ENCODE results near the gene EHD4. TPM values are rescaled to one million over a fixed set of nuclear protein-coding genes. Genes with fewer than 3 reads are reported as not detected.
A peak's percentile ranks its signal among the peaks of the same experiment; 100 is the strongest.

EHD4 gene
- total and polyA plus RNA-seq, 2 donors (not counting 3 experiments of a cell fraction or from before 2014, with no cell fraction given) = 96.7 to 128 TPM

- dilution Hi-C loops (cut with MboI; ENCODE audit: extremely low pct_ligation_motif_present, low sequenced_read_pairs) (no loop called here), intact Hi-C loops (cut with micrococcal nuclease) (loop anchor here (1.0 kb wide), 4 partner anchors 7 to 35 kb away; partner anchors contain the start of gene EHD4)
- Histone ChIP-seq H3K79me2 (ENCODE audit: control insufficient read depth, insufficient read depth, low read length) (peaks cover 63% of the 10 kb centered on the region), H3K36me3 (ENCODE audit: control insufficient read depth in 2 of 2, extremely low read depth in 1 of 2, insufficient read depth in 2 of 2, low read length in 2 of 2) (peaks cover 7 to 11% of the 10 kb centered on the region in 2 experiments), H2AFZ (ENCODE audit: low read depth, low read length) (no peak overlapping the region), H3K9me3 (replicated peaks; ENCODE audit: control insufficient read depth, insufficient read depth, low read length) (no peaks in the 10 kb centered on the region), H4K20me1 (replicated peaks; ENCODE audit: control insufficient read depth, extremely low read depth, insufficient read depth, low read length) (no peaks in the 10 kb centered on the region), H3K4me3 (replicated peaks in 1 of 3; ENCODE audit: insufficient read depth in 1 of 3, low read depth in 1 of 3, low read length in 3 of 3) (no peak overlapping the region), H3K9me1 (replicated peaks; ENCODE audit: control insufficient read depth, extremely low read depth, insufficient read depth, low read length) (no peaks in the 10 kb centered on the region), H3K4me1 (ENCODE audit: control insufficient read depth, extremely low read depth, insufficient read depth, low read length) (peaks cover 96% of the 10 kb centered on the region), H3K27me3 (ENCODE audit: control insufficient read depth in 2 of 2, insufficient read depth in 2 of 2, low read length in 2 of 2) (no peaks in the 10 kb centered on the region), H3K4me2 (ENCODE audit: insufficient read depth, low read length) (peak overlapping the region; percentile 70), H3K9ac (replicated peaks; ENCODE audit: extremely low read depth, insufficient read depth, low read length) (peak overlapping the region; percentile 83), H3K27ac (ENCODE audit: insufficient read depth, low read depth, low read length) (peak overlapping the region; percentile 99)
- TSS peak; percentile 37 for BruUV-seq (replicated peaks)
- CTCF ChIA-PET = interaction anchor here (0.8 to 5.9 kb wide), 12 partner anchors 7 to 164 kb away, joined by 3 to 44 read pairs (median 4); partner anchors contain the start of gene EHD4
- TF ChIP-seq MYC (IDR thresholded peaks at IDR 0.05; ENCODE audit: low read depth, low read length) = peak; percentile 29
- peak; percentile 85 for TF ChIP-seq POLR2A (IDR thresholded peaks at IDR 0.05; ENCODE audit: low read depth, low read length)
- peak; percentile 82 for TF ChIP-seq JUN (IDR thresholded peaks at IDR 0.05; ENCODE audit: borderline replicate concordance, insufficient read depth, insufficient read length, low read depth)
- TF ChIP-seq POLR2AphosphoS5 (IDR thresholded peaks at IDR 0.05; ENCODE audit: insufficient read depth, low read depth, low read length) = peak; percentile 97
- TF ChIP-seq, protein P1, sequence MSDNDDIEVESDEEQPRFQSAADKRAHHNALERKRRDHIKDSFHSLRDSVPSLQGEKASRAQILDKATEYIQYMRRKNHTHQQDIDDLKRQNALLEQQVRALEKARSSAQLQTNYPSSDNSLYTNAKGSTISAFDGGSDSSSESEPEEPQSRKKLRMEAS (IDR thresholded peaks at IDR 0.05; ENCODE audit: insufficient read depth, insufficient read length) = no peak
- TF ChIP-seq FOS (IDR thresholded peaks at IDR 0.05; ENCODE audit: borderline replicate concordance, insufficient read depth, low read length) = peak; percentile 92
- peak; percentile 85 for TF ChIP-seq GATA2 (IDR thresholded peaks at IDR 0.05; ENCODE audit: insufficient read depth, insufficient read length, low read depth, low read length)
- no peak for TF ChIP-seq CTCF (IDR thresholded peaks at IDR 0.05; ENCODE audit: extremely low read depth in 1 of 2, insufficient read depth in 1 of 2, low read depth in 1 of 2, low read length in 2 of 2)
- TF ChIP-seq EZH2 (IDR thresholded peaks at IDR 0.05; ENCODE audit: borderline replicate concordance, low read depth, low read length, severe bottlenecking) = no peak
- FAIRE-seq (peak; percentile 89), DNase-seq (ENCODE audit: low read depth, low spot score) (peak; percentile 97)
- POLR2A ChIA-PET = interaction anchor here (0.9 to 1.7 kb wide), 4 partner anchors 21 to 35 kb away, joined by 4 to 11 read pairs (median 5); partner anchors contain the start of gene EHD4
These were observed 35.4 kb downstream of the EHD4 start for GRCh38 chr15:41936649-41937567.
